ENCODE results near the gene CLDN3. TPM values are rescaled to one million over a fixed set of nuclear protein-coding genes. Genes with fewer than 3 reads are reported as not detected.

The CLDN3 gene
- total RNA-seq (not detected), polyA plus RNA-seq (not detected)

DNA sequence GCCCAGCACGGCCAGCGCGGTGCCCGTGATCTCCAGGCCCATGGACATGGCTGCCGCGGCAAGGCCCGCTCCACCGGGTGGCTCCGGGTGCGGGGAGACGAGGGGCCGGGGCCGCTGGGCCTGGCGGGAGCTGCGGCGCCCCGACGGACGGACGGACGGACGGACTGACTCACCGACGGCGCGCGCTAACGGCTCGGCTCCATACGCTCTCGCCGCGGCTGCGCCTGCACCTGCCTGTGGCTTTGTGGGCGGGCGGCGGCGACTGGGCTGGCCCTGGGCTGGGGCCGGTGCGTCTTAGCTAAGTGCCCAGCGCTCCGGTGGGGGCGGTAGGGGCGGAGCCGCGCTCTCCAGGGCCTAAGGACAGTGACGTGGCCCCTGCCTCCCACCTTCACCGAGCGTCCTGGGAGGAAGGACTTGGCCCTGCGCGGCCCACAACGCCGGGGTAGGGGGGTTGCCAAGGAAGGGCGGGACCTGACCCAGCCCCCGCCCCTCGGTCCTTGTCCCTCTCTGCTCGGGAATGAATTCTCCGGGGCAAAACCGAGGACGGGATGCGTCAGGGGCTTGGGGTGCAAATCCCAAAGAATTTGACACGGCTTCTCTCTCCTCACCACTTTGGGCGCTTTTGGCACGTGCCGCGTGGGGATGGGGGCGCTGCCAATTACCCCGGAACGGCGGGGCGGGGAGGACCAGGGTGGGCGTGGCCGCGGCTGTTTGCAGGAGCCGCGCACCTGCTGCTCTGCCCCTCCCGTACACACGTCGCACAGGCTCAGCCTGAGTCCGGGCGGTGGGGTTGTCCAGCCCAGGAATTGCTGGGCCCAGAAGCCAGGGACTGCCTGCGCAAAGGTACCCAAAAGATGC lies at the start of gene CLDN3:
TSS of gene CLDN3 (minus strand) at position 269 of the 858 bp plus-strand sequence. CDS start at position 48, 221 bp downstream.
- POLR2A ChIA-PET (ENCODE audit: partially characterized antibody) = no interaction called here
- Mint-ChIP-seq H3K27me3 (peaks cover 33 to 39% of the 10 kb centered on the region in 2 donors), H3K36me3 (no peaks in the 10 kb centered on the region), H3K27ac (no peak within 1 kb of the TSS), H3K4me3 (peak within 1 kb of the TSS in 5 of 8 donors; percentile 5 to 36 (median 34)), H3K4me1 (peaks cover 3 to 9% (median 4%) of the 10 kb centered on the region in 4 donors), H3K9me3 (peaks cover 0 to 5% (median 0%) of the 10 kb centered on the region in 8 donors)
- CTCF ChIA-PET (ENCODE audit: partially characterized antibody) = no interaction called here
- H3K27ac ChIP-seq (ENCODE audit: low read depth, low read length) = no peak within 1 kb of the TSS
- intact Hi-C loops (cut with micrococcal nuclease) = no loop called here
- no peak for DNase-seq
- H3K9me3 ChIP-seq (ENCODE audit: control insufficient read depth in 1 of 2, low read length in 2 of 2) = no peaks in the 10 kb centered on the region
- no peaks in the 10 kb centered on the region for H3K27me3 ChIP-seq (ENCODE audit: insufficient read depth, low read length)
- H3K4me1 ChIP-seq (ENCODE audit: insufficient read depth, low read length) = peaks cover 9% of the 10 kb centered on the region
- no peaks in the 10 kb centered on the region for H3K36me3 ChIP-seq (ENCODE audit: insufficient read depth, low read length)
- no peak within 1 kb of the TSS for H3K4me3 ChIP-seq (ENCODE audit: low read length in 2 of 2)

DNA sequence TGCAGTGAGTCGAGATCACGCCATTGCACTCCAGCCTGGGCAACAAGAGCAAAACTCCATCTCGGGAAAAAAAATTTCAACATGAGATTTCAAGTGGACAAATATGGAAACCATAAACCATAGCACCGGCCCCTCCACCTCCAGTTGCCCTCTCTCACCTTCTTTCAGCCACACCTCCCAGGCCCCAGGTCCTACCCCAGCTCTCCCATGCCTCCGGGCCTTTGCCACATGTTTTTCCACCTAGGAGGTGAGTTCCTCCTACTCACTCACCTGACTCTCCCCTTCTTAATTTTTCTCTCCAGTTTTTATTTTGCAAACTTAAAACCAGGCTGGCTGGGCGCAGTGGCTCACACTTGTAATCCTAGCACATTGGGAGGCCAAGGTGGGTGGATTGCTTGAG lies 47.1 kb upstream of the CLDN3 start:
- peaks cover 0 to 10% (median 7%) of the 10 kb centered on the region in 8 donors for H3K9me3 Mint-ChIP-seq
- no peak overlapping the region for H3K4me3 Mint-ChIP-seq
- H3K36me3 Mint-ChIP-seq = peaks cover 0 to 4% of the 10 kb centered on the region in 2 donors
- intact Hi-C loops (cut with micrococcal nuclease) = no loop called here
- H3K4me3 ChIP-seq (ENCODE audit: low read length in 2 of 2) = no peak overlapping the region
- ChIA-PET POLR2A (ENCODE audit: partially characterized antibody) (no interaction called here), CTCF (ENCODE audit: partially characterized antibody) (interaction anchor here (3.2 kb wide), 1 partner anchor 38 kb away, joined by 12 read pairs; no protein-coding TSS in a partner anchor)
- H3K27me3 ChIP-seq (ENCODE audit: insufficient read depth, low read length) = no peaks in the 10 kb centered on the region
- H3K4me1 ChIP-seq (ENCODE audit: insufficient read depth, low read length) = no peaks in the 10 kb centered on the region
- H3K4me1 Mint-ChIP-seq = no peaks in the 10 kb centered on the region
- no peaks in the 10 kb centered on the region for H3K9me3 ChIP-seq (ENCODE audit: control insufficient read depth in 1 of 2, low read length in 2 of 2)
- DNase-seq = no peak
- H3K27me3 Mint-ChIP-seq = peaks cover 5 to 11% of the 10 kb centered on the region in 2 donors
- no peaks in the 10 kb centered on the region for H3K36me3 ChIP-seq (ENCODE audit: insufficient read depth, low read length)
- no peak overlapping the region for H3K27ac ChIP-seq (ENCODE audit: low read depth, low read length)
- peak overlapping the region in 1 of 7 donors; percentile 35 for H3K27ac Mint-ChIP-seq

- no peaks in the 10 kb centered on the region for H3K9me3 ChIP-seq (ENCODE audit: control insufficient read depth in 1 of 2, low read length in 2 of 2)
- CTCF ChIA-PET (ENCODE audit: partially characterized antibody) = interaction anchor here (0.7 to 0.8 kb wide), 2 partner anchors 29 to 40 kb away, joined by 3 read pairs; no protein-coding TSS in a partner anchor
- peaks cover 0 to 10% (median 7%) of the 10 kb centered on the region in 8 donors for H3K9me3 Mint-ChIP-seq
These were observed 45.4 kb upstream of the CLDN3 start for GRCh38 chr7:73815436-73815835.

GRCh38 chr7:73812996-73813395 lies 42.9 kb upstream of the CLDN3 start:
- Histone ChIP-seq H3K27me3 (ENCODE audit: insufficient read depth, low read length) (no peaks in the 10 kb centered on the region), H3K36me3 (ENCODE audit: insufficient read depth, low read length) (no peaks in the 10 kb centered on the region), H3K4me3 (ENCODE audit: low read length in 2 of 2) (no peak overlapping the region), H3K27ac (ENCODE audit: low read depth, low read length) (no peak overlapping the region), H3K4me1 (ENCODE audit: insufficient read depth, low read length) (no peaks in the 10 kb centered on the region), H3K9me3 (ENCODE audit: control insufficient read depth in 1 of 2, low read length in 2 of 2) (no peaks in the 10 kb centered on the region)
- POLR2A ChIA-PET (ENCODE audit: partially characterized antibody) = no interaction called here
- CTCF ChIA-PET (ENCODE audit: partially characterized antibody) = interaction anchor here (1.4 to 4.3 kb wide), 2 partner anchors 43 to 49 kb away, joined by 3 to 72 read pairs; no protein-coding TSS in a partner anchor
- Mint-ChIP-seq H3K9me3 (peaks cover 0 to 10% (median 7%) of the 10 kb centered on the region in 8 donors), H3K4me3 (no peak overlapping the region), H3K27ac (no peak overlapping the region), H3K36me3 (peaks cover 0 to 4% of the 10 kb centered on the region in 2 donors), H3K4me1 (no peaks in the 10 kb centered on the region), H3K27me3 (peaks cover 9 to 11% of the 10 kb centered on the region in 2 donors)
- no peak for DNase-seq
- intact Hi-C loops (cut with micrococcal nuclease) = no loop called here

More at GRCh38 chr7:73815436-73815835, 45.4 kb upstream of the CLDN3 start:
- H3K4me3 Mint-ChIP-seq = no peak overlapping the region
- Histone ChIP-seq H3K36me3 (ENCODE audit: insufficient read depth, low read length) (no peaks in the 10 kb centered on the region), H3K4me1 (ENCODE audit: insufficient read depth, low read length) (no peaks in the 10 kb centered on the region), H3K27ac (ENCODE audit: low read depth, low read length) (no peak overlapping the region), H3K4me3 (ENCODE audit: low read length in 2 of 2) (no peak overlapping the region), H3K27me3 (ENCODE audit: insufficient read depth, low read length) (no peaks in the 10 kb centered on the region)
- no peak for DNase-seq
- H3K36me3 Mint-ChIP-seq = peaks cover 0 to 4% of the 10 kb centered on the region in 2 donors
- intact Hi-C loops (cut with micrococcal nuclease) = no loop called here
- H3K27ac Mint-ChIP-seq = peak overlapping the region in 1 of 7 donors; percentile 57
- H3K4me1 Mint-ChIP-seq = no peaks in the 10 kb centered on the region
- POLR2A ChIA-PET (ENCODE audit: partially characterized antibody) = interaction anchor here (0.8 kb wide), 1 partner anchor 36 kb away, joined by 4 read pairs; no protein-coding TSS in a partner anchor
- H3K27me3 Mint-ChIP-seq = peaks cover 9 to 12% of the 10 kb centered on the region in 2 donors

DNA sequence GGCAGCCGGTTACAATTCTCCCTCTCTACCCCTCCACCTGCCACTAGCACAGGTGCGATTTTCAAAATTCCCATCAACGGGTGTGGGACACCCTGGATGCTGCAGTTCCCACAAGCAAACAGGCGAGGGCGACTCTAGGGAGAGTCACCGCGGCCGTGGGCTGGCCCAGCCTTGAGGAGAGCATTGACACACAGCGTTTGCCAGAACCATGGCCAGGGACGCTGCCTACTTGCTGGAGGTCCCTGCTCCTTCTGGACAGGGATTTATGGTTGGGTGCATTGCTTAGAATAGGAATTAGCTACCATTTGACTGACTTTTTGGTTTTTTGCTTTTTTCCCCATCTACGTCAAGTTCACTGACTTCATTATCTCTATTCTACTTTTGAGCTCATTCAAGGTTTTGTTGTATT lies 41.7 kb upstream of the CLDN3 start:
- POLR2A ChIA-PET (ENCODE audit: partially characterized antibody) = no interaction called here
- Mint-ChIP-seq H3K9me3 (peaks cover 0 to 10% (median 7%) of the 10 kb centered on the region in 8 donors), H3K4me1 (no peaks in the 10 kb centered on the region), H3K27ac (no peak overlapping the region), H3K36me3 (peaks cover 0 to 4% of the 10 kb centered on the region in 2 donors), H3K27me3 (peaks cover 9 to 11% of the 10 kb centered on the region in 2 donors), H3K4me3 (no peak overlapping the region)
- intact Hi-C loops (cut with micrococcal nuclease) = loop anchor here (1.0 kb wide), 2 partner anchors 40 to 44 kb away; no protein-coding TSS in a partner anchor
- no peaks in the 10 kb centered on the region for H3K9me3 ChIP-seq (ENCODE audit: control insufficient read depth in 1 of 2, low read length in 2 of 2)
- H3K36me3 ChIP-seq (ENCODE audit: insufficient read depth, low read length) = no peaks in the 10 kb centered on the region
- DNase-seq = peak in 4 of 5 donors; percentile 17 to 37 (median 27)
- CTCF ChIA-PET (ENCODE audit: partially characterized antibody) = interaction anchor here (0.5 to 4.3 kb wide), 8 partner anchors 11 to 73 kb away, joined by 3 to 72 read pairs (median 4); partner anchors contain the start of genes ABHD11 and METTL27
- H3K27ac ChIP-seq (ENCODE audit: low read depth, low read length) = no peak overlapping the region
- no peaks in the 10 kb centered on the region for H3K27me3 ChIP-seq (ENCODE audit: insufficient read depth, low read length)
- no peaks in the 10 kb centered on the region for H3K4me1 ChIP-seq (ENCODE audit: insufficient read depth, low read length)
- H3K4me3 ChIP-seq (ENCODE audit: low read length in 2 of 2) = no peak overlapping the region

GRCh38 chr7:73810998-73811360 lies 40.9 kb upstream of the CLDN3 start:
- Histone ChIP-seq H3K27me3 (ENCODE audit: insufficient read depth, low read length) (no peaks in the 10 kb centered on the region), H3K36me3 (ENCODE audit: insufficient read depth, low read length) (no peaks in the 10 kb centered on the region), H3K4me3 (ENCODE audit: low read length in 2 of 2) (no peak overlapping the region), H3K27ac (ENCODE audit: low read depth, low read length) (no peak overlapping the region), H3K9me3 (ENCODE audit: control insufficient read depth in 1 of 2, low read length in 2 of 2) (no peaks in the 10 kb centered on the region), H3K4me1 (ENCODE audit: insufficient read depth, low read length) (no peaks in the 10 kb centered on the region)
- Mint-ChIP-seq H3K4me1 (no peaks in the 10 kb centered on the region), H3K9me3 (peaks cover 0 to 10% (median 7%) of the 10 kb centered on the region in 8 donors), H3K27me3 (peaks cover 9 to 11% of the 10 kb centered on the region in 2 donors), H3K4me3 (no peak overlapping the region), H3K27ac (no peak overlapping the region), H3K36me3 (peaks cover 0 to 4% of the 10 kb centered on the region in 2 donors)
- CTCF ChIA-PET (ENCODE audit: partially characterized antibody) = interaction anchor here (0.9 to 4.3 kb wide), 4 partner anchors 12 to 72 kb away, joined by 3 to 72 read pairs (median 5); partner anchors contain the start of gene ABHD11
- POLR2A ChIA-PET (ENCODE audit: partially characterized antibody) = no interaction called here
- no peak for DNase-seq
- intact Hi-C loops (cut with micrococcal nuclease) = loop anchor here (1.0 kb wide), 2 partner anchors 40 to 44 kb away; no protein-coding TSS in a partner anchor

DNA sequence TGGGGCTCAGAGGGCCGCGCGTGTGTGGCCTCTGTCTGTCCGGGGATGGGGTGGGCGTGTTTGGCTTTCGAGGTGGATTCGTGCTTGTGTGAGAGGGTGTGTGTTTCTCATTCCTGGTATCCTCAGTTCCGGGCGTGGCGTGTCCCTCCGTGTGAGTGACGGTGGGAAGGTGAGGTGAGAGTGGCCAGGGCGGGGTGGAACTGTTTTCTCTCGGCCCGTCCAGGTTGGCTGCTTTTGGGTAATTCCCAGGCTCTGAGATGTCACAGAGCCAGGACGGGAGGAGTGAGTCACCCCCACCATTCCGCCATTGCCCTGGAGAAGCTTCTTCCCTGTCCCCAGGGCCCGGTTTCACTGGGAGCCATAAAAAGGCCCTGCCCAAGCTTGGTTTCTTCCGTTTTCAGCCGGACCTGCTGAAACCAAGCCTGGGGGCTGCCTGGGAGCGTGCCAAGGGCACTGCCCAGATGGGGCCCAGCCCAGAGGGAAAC lies 39.4 kb upstream of the CLDN3 start:
- Mint-ChIP-seq H3K4me1 (no peaks in the 10 kb centered on the region), H3K9me3 (peaks cover 0 to 10% (median 7%) of the 10 kb centered on the region in 8 donors), H3K27ac (no peak overlapping the region), H3K27me3 (peaks cover 6 to 8% of the 10 kb centered on the region in 2 donors), H3K36me3 (peaks cover 0 to 4% of the 10 kb centered on the region in 2 donors), H3K4me3 (no peak overlapping the region)
- intact Hi-C loops (cut with micrococcal nuclease) = no loop called here
- ChIA-PET POLR2A (ENCODE audit: partially characterized antibody) (no interaction called here), CTCF (ENCODE audit: partially characterized antibody) (interaction anchor here (4.3 kb wide), 1 partner anchor 46 kb away, joined by 72 read pairs; no protein-coding TSS in a partner anchor)
- Histone ChIP-seq H3K36me3 (ENCODE audit: insufficient read depth, low read length) (no peaks in the 10 kb centered on the region), H3K4me1 (ENCODE audit: insufficient read depth, low read length) (no peaks in the 10 kb centered on the region), H3K9me3 (ENCODE audit: control insufficient read depth in 1 of 2, low read length in 2 of 2) (no peaks in the 10 kb centered on the region), H3K4me3 (ENCODE audit: low read length in 2 of 2) (no peak overlapping the region), H3K27me3 (ENCODE audit: insufficient read depth, low read length) (no peaks in the 10 kb centered on the region), H3K27ac (ENCODE audit: low read depth, low read length) (no peak overlapping the region)
- no peak for DNase-seq

Measured in CD4-positive, alpha-beta memory T cell (primary cell).